K562 treated with DMSO at 1 percent for 24 hours (cell line): ENCODE measurements around the gene RAB27B. TPM values are rescaled to one million over a fixed set of nuclear protein-coding genes. Genes with fewer than 3 reads are reported as not detected.

Experiments
- total RNA-seq: library from RNA; unstranded; fragments of 300-600 nt; gene quantifications from 2 replicates; pipeline ENCODE4 v1.2.3, GENCODE V29; 2022; ENCODE audit warnings: low read depth; ENCODE audit not compliant: insufficient read depth

Gene RAB27B
- total RNA-seq = 0.63 and 0.65 TPM in 2 replicates

GRCh38 chr18:54828281-54828881 lies at the start of gene RAB27B:
RAB27B (plus strand) TSS chr18:54828477; CDS start chr18:54877586, 49,109 bp downstream.

Other genes with a start within 250 kb of the RAB27B start
- not detected in 2 replicates for gene DYNAP, start 237.2 kb upstream of the RAB27B start, total RNA-seq
- 0.73 and 0.95 TPM in 2 replicates for gene CCDC68, start 131.0 kb downstream of the RAB27B start, total RNA-seq